HUDEP-2 (cell line): ENCODE data around the gene PNPO.
"Not testable (repeated sequence)": the region's sequence is repeated elsewhere in the genome, so short reads cannot be mapped to it uniquely, and the experiment has no call there.

Source experiments
- DNase-seq, 76 experiments: peaks; one replicate each; lab custom pipeline; 2025; ENCODE audit not compliant: unreplicated experiment in 76 of 76; lab: John Stamatoyannopoulos, UW

Gene PNPO

DNA sequence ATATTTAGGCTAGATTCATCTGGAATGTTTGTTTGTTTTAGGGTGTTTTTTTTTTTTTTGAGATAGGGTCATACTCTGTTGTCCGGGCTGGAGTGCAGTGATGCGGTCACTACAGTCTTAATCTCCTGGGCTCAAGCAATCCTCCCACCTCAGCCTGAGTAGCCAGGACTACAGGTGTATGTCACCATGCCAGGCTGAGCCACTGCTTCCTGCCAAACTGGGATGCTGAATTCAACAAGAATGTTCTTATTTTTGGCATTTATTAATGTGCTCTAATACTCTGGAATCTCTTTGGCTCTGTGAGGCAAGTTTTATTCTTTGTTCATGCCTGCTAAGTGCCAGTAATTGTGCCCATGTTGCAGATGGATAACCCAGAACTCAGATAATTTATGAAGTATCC, 23.8 kb upstream of the PNPO start:
- no peak for DNase-seq

DNA sequence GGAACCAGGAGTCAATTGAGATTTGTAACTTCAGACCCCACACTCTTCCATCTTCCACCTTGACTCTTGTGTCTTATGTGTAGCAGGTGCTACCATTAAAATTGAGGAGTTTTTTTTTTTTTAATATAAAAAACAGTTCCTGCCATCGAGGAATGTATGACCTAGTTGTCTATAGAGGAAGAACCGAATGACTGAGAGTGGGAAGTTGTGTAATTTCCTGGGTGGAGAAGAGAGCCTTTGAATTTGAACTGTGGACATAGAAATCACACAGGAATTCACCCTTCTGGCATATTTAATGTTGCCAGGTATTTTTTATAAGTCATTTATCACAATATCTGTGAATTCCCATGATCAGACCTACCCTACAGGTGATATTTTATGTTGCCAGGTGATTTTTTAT, 23.4 kb upstream of the PNPO start:
- no peak for DNase-seq

DNA sequence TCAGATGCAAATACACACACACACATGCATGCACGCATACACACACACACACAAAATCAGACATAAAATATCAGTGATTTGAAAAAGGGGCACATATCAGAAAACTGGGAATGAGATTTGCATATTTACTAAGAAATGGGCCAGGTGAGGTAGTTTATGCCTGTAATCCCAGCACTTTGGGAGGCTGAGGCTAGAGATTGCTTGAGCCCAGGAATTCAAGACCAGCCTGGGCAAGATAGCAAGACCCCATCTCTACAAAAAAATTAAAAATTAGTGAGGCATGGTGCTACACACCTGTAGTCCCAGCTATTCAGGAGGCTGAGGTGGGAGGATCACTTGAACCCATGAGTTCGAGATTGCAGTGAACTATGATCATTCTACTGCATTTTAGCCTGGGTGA, 22.4 kb upstream of the PNPO start:
- DNase-seq, result no peak

DNA sequence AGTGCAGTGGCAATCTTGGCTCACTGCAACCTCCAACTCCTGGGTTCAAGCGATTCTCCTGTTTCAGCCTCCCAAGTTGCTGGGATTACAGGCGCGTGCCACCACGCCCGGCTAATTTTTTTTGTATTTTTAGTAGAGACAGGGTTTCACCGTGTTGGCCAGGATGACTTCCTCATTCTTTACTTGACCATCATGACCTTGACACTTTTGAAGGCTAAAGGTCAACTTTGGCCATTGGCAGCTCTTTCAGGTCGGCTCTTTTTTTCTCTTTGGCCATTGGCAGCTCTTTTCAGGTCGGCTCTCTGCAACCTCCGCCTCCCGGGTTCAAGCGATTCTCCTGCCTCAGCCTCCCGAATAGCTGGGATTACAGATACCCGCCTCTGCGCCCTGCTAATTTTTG, 21.5 kb upstream of the PNPO start:
- not testable (repeated sequence) for DNase-seq

DNA sequence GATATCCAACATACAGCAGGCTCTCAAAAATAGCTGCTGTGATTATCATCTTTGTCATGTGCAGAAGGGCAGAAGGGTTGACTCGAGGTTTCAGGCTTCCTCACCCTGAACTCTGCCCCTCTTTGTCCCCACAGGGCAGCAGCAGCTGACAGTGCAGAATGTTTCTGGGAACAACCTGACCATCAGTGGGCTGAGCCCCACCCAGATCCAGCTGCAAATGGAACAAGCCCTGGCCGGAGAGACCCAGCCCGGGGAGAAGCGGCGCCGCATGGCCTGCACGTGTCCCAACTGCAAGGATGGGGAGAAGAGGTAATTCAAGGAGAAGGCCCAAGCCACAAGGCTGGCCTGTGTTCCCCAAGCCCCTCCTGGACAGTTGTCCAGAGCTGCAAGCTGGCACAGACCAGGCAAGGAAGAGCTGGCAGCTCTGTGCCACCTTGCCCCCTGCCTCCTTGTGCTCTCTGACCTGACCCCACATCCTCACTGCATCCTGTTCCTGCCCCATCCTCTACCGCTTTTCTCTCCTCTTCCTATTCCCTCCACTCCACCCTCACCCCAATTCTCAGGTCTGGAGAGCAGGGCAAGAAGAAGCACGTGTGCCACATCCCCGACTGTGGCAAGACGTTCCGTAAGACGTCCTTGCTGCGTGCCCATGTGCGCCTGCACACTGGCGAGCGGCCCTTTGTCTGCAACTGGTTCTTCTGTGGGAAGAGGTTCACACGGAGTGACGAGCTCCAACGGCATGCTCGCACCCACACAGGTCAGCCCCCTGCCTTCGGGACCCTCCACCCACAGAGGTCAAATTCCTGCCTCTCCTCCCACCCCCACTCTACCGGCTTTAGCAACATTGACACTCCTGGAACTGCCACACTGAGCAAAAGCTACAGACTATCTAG, 16.3 kb upstream of the PNPO start:
- no peak for DNase-seq

DNA sequence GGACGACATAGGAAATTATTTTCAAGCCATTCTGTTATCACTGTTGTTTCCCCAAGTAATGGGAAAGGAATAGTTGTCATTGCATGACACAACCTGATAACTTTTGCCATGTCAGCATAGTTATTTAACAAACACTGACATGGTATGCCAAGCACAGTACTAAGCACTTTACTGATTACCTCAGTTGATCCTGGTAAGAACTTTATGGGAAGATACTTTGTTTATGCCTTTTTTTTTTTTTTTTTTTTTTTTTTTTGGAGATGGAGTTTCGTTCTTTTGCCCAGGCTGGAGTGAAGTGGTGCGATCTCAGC, 15.7 kb upstream of the PNPO start:
- DNase-seq, result no peak

DNA sequence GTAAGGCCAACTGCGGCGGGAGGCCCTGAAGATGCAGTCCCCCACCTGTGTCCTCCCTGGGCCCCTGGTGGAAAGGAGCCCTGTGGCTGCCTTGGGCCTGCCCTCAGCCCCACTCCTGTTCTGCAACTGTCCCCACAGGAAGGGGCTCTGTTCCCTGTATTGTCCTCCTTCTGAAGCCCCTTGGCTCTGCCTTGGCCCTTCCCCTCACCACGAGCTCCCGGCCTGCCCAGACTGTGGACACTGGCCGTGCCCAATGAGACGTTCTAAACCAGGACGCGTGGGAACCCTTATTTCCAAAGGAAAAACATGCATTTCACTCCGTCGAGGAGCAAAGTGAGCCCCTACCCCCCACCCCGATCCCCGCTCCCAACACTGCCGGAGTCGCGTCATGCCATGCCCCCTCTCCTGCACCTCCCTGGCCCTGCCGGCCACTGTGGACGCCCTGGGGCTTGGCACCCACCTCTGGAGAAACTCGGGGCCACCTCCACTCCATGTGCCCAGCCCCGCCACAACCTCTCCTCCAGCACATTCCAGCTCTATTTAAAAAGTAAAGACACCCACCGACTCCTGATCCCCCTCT, 13.5 kb upstream of the PNPO start:
- DNase-seq, result no peak

DNA sequence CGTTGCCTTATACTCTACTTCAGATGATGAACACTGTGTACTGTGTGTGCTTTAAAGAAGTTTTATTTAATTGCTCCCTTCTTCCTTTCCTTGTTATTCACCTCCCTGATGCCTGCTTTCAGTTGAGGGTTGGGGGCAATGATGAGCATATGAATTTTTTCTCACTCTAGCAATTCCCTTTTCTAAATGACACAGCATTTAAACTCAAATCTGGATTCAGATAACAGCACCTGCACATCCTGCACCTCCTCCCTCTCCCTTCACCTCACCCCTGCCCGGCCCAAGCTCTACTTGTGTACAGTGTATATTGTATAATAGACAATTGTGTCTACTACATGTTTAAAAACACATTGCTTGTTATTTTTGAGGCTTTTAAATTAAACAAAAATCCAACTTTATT, 13.0 kb upstream of the PNPO start:
- no peak for DNase-seq

DNA sequence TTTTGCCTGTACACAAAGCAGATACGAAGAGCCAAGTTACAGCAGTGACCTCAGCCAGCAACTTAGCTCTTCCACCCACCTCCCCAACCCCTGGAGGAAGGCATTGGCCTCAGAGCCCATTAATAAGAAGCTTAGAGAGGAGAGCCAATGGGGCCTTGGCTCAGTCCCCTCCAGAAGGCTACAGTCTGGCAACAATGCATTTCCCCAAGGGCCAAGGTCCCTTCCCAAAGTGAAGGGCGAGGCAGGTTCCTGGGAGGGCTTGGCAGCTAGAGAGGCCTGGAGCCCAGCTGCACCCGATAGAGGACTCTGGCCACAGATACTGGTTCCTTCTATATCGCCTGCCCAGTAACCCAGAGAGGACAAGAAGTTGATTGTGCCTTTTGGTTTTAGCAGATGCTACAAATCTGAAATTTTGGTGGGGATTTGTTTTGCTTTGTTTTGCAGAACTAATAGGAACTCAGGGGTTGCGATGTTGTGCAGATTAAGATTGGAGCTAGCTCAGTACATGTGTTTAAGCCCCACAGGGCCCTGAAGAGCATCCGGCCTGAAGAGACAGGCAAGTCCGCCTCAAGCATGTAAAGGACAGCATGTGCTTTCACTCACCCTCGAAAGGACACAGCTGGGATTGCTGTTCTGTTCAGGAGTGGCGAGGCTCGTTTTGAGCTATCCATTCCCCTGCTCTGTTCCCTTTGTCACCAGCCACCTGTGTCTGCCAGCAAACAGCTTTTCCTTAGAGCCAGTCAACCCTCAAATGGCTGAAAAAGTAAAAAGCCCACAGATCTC, 12.0 kb upstream of the PNPO start:
- peak in 2 of 76 experiments; percentile 4 to 9 for DNase-seq

DNA sequence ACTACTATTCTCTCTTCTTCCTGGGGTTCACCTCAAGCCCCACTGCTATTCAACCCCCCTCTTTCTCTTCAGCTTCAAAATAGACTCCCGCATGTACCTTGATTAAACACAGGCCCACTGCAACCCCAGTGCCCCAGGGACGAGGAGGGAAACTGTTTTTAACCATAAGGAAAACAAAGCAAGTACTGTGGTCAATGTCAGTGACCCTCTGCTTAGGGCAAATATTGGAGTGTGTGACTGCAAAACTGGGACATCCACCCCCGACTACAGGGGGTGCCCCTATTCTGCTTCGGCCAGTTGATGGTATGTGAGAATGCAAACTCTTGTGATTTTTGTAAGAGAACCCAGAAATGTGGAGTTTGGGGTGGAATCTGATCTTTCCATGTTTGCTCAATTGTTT, 9.5 kb upstream of the PNPO start:
- DNase-seq, result no peak

DNA sequence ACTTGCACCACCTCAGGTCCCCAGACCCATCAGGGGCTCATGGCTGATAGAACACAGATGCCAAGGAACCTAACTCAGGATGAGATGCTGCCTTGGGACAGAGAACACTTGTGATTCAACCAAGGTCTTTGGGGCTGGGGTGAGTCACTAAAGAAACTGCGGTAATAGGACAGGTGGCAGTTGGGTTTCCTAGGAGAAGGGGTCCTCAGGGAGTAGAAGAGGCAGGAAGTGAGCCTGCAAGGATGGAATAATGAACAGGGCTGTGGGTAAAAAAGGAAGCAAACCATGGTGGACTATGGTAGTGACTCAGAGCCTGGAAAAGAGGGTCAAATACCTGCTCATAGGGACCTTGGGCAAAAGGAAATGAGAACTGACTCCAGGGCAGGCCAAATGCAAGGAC, 6.5 kb upstream of the PNPO start:
- peak in 1 of 76 experiments; percentile 16 for DNase-seq

DNA sequence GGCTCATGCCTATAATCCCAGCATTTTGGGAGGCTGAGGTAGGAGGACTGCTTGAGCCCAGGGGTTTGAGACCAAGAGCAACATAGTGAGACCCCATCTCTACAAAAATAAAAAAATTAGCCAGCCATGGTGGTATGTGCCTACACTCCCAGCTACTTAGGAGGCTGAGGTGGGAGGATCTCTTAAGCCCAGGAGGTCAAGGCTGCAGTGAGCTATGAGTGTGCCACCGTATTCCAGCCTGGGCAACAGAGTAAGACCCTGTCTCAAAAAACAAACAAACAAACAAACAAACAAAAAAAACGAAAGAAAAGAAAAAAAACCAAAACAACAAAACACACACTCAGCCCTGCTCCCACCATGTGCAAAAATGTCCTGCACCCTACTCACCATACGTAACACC, 5.9 kb upstream of the PNPO start:
- DNase-seq, result not testable (repeated sequence)

DNA sequence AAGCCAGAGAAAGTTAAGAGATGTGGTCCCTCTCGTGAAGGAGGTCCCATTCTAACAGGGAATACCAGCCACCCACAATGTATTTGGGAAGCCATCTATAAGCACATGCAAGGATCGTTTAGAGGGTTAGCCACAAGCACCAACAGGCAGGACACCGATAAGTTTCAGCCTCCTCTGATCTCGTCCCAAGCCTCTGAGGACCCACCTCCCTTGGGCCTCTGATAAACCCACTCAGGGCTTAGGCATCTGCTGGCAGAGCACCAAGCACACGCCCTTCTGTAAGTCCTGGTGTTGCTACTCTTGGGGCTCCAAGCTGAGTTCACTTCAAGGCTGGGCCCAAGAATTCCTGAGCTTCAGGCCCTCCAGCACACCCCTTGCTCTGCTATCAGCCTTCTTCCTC, 5.4 kb upstream of the PNPO start:
- peak in 75 of 76 experiments; percentile 31 to 96 (median 88) for DNase-seq

DNA sequence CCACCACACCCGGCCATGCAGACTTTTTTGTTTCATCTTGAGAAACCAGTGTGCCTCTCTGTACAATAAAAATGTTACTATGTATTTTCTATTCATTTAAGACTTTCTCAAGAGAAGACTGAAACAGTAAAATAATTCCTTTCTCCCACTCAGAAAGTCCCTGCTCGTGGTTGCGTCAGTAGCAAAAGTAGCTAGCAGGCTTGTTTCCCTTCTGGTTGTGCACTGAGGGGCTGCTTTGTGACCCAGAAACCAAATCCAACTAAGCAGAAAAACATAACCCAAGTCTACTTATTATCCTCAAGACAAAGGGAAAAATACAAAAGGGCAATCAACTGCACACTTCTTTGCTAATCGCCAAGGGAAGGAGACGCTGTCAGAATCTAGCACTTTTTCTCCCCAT, 3.4 kb upstream of the PNPO start:
- DNase-seq, result no peak

DNA sequence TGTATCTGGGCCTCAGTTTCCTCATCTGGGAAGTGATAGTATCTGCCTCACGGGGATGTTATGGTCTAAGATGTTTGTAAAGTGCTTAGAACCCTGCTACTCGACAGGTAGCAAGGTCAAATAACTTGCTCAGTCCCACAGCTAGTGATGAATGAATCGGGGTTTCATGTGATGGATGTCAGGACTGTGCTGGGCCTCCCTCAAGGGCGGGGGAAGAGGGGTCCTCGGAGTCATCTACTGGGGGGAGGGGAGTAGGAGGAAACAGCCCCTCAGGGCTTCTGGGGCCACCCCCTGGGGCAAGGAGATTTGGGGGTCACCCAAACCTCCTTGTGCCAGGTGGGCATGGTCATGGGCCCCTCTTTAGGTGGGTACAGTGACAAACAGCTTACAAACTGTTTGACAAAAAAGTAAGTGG, 732 bp downstream of the PNPO start:
- peak in 2 of 76 experiments; percentile 11 to 15 for DNase-seq

DNA sequence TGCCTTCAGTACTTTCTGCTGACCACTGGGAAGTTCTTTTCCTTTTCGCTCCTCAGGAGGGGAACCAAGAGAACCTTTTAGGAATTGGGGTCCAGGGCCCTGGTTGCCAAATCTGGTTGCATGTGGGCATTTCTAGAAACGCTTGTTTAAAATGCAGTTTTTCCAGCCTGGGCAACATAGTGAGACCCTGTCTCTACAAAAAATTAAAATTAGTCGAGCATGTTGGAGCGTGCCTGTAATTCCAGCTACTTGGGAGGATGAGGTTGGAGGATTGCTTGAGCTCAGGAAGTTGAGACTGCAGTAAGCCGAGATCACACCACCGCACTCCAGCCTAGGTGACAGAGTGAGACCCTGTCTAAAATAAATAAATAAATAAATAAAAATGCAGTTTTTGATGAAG, 1.2 kb downstream of the PNPO start:
- DNase-seq, result no peak

DNA sequence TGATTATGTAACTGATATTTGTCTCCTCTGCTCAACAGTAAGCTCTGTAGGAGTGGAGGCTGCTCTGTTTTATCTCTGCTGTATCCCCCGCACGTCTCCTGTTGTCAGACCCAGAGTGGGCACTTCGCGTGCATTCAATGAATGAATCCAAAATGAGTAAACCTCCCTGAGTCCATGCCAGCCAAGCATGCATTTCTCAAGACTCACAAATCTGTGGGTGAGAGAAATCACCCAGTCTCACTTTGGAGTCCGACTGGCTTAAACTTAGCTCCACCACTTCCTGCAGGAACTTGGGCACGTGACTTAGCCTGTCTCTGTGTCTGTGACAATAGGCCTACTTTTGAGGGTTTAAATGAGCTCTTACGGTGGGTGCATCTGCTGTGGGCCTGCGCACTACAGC, 3.7 kb downstream of the PNPO start:
- DNase-seq, result no peak

DNA sequence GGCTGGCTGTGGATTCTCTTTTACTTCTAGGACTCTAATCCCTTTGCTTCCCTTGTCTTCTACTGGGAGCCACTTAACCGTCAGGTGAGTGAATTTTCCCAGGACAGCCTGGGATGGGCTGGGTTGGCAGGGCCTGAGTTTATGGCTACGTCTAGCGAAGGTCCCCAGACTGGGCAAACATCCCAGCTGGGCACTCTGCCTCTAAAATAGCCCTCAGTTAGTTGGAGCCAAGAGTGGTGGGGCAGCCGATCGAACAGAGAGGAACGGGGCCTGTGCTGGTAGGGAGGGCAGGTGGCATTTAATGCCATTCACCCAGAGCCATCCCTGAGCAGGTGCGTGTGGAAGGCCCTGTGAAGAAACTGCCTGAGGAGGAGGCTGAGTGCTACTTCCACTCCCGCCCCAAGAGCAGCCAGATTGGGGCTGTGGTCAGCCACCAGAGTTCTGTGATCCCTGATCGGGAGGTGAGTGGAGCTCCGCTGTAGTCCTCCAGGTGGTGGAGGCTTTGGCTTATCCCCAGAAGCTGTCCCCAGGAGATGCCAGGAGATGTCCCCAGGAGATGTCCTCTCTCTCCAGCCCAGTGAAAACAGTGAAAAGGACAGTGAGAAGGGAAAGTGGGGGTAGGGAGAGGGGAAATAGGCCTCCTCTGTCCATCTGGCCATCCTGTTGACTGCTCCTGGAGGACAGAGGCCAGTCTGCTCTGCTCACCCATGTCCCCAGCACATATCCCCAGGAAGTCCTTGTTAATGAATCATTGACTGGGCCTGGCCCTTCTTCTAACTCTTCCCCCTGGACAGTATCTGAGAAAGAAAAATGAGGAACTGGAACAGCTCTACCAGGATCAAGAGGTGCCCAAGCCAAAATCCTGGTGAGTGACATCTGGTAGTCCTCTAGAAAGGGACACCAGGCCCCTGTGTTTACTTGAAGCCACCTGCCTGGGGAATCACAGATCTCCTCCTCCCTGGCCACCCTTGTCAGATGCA, 4.4 kb downstream of the PNPO start:
- DNase-seq, result no peak

DNA sequence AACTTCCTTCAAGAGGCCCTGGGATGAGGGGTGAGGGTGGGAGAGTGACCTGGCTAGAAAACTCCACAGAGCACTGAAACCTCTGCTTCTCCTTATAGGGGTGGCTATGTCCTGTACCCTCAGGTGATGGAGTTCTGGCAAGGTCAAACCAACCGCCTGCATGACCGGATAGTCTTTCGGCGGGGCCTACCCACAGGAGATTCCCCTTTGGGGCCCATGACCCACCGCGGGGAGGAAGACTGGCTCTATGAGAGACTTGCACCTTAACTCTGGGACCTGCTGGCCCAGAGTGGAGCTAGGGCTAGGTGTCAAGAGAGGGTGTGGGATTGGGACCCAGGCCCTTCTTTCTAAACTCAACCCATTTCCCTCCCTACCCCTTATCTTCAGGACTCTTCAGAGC, 5.1 kb downstream of the PNPO start:
- no peak for DNase-seq

DNA sequence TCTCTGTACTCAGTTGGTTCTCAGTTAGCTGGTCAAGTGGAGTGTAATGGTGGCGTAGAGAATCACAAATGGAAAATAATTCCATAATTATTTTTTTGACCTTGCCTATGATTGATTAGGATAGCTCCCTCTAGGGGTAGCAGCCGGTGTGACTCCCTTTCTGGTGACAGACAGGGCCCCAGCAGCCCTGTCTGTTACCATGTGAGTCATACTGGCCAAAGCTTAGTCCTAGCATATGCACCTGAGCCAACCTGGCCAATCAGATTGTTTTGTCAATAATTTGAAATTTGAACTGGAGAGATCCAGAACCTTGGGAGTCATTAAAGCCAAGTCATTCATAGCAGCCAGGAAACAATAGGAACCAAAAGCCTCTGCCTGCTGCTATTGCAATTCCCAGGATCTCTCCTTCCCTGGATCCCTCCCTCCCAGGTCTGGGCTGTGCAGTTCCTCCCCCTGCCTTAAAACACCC, 5.6 kb downstream of the PNPO start:
- peak in 72 of 76 experiments; percentile 14 to 90 (median 69) for DNase-seq
